Measurements from ENCODE around the gene SUPT4H1.
A peak's percentile ranks its signal among the peaks of the same experiment; 100 is the strongest.

Gene SUPT4H1

DNA sequence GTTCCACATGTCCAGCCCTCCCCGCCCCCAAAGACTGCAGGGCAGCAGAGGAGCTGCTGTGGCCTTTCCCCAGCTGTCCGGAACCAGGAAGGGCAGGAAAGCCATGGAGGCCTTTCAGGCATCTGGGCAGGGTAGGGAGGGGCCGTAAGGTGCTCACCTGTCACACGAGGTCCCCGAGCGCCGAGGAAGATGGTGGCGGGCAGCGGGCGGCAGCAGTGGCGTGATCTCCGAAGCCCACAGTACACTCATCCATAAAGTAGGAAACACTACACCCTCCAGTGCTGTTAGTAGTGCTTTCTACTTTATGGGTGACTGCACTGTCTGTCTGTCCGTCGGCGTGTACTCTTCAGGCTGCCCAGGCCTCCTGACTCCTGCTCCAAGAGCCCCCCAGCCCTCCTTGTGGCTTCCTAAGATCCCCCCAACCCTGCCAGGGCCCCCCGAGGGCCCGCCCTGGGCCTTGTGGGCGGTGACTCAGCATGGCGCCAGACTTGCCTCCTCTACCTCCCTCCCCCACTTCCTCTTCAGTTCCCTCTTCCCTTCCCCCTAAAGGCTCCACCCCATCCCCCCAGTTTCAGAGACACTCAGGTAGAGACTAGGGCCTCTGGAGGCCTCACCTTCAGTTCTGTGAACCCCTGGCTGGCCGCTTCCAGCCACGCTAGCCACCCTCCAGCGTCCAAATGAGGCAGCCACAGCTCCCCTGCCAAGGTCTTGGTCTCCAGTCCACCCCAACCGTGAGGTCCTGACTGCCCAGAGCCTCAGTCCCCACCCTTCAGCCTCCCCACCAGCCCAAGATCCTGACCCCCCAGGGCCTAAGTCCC lies 20.8 kb downstream of the SUPT4H1 start:
- DNase-seq (ENCODE audit: low spot score) = no peak
- in situ Hi-C loops (cut with MboI; ENCODE audit: low sequenced_read_pairs, unreplicated experiment) = no loop called here
- TF ChIP-seq CTCF (IDR thresholded peaks at IDR 0.05; ENCODE audit: borderline replicate concordance, control extremely low read depth, extremely low read depth, insufficient read depth, missing control alignments) = no peak

GRCh38 chr17:58330538-58330996 lies 21.4 kb downstream of the SUPT4H1 start:
- in situ Hi-C loops (cut with MboI; ENCODE audit: low sequenced_read_pairs, unreplicated experiment) = no loop called here
- DNase-seq (ENCODE audit: low spot score) = no peak
- TF ChIP-seq CTCF (IDR thresholded peaks at IDR 0.05; ENCODE audit: borderline replicate concordance, control extremely low read depth, extremely low read depth, insufficient read depth, missing control alignments) = no peak

DNA sequence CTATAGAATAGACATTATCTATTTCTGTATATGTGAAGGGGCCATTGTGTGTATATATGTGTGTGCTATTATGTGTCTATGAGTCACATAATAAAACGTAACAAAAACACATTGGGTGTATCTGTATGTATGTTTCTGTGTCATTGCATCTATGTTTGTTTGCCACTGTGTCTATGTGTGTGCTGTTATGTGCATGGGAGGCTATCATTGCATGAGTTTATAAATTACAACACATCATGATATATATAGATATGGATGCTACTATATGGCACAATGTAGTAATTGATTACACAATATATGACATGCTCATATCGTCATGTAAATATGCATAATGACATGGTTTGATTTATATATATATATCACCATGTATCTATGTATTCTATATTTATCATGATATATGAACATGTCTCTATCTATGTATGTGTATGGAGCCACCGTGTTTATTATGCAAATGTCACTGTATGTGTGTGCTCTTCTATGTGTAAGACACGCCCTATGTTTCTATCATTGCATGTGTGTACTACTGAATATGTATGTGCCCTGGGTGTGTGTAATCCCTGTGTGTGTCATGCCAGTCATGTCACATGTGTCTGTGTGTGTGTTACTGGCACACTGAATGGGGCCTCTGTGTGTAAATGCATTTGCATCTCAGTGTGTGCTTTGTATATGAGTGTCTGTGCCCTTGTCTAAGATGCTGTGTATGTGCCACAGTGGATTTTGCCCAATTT lies 22.0 kb downstream of the SUPT4H1 start:
- in situ Hi-C loops (cut with MboI; ENCODE audit: low sequenced_read_pairs, unreplicated experiment) = no loop called here
- TF ChIP-seq CTCF (IDR thresholded peaks at IDR 0.05; ENCODE audit: borderline replicate concordance, control extremely low read depth, extremely low read depth, insufficient read depth, missing control alignments) = no peak
- no peak for DNase-seq (ENCODE audit: low spot score)

GRCh38 chr17:58329035-58329809 lies 22.8 kb downstream of the SUPT4H1 start:
- peak; percentile 62 for TF ChIP-seq CTCF (IDR thresholded peaks at IDR 0.05; ENCODE audit: borderline replicate concordance, control extremely low read depth, extremely low read depth, insufficient read depth, missing control alignments)
- DNase-seq (ENCODE audit: low spot score) = peak; percentile 79
- in situ Hi-C loops (cut with MboI; ENCODE audit: low sequenced_read_pairs, unreplicated experiment) = no loop called here

GRCh38 chr17:58328195-58329034 lies 23.6 kb downstream of the SUPT4H1 start, which contains the start of gene TSPOAP1:
Gene TSPOAP1, minus strand, starts transcription at chr17:58328795. Its CDS starts 875 bp downstream, at chr17:58327920.
- TF ChIP-seq CTCF (IDR thresholded peaks at IDR 0.05; ENCODE audit: borderline replicate concordance, control extremely low read depth, extremely low read depth, insufficient read depth, missing control alignments) = no peak
- DNase-seq (ENCODE audit: low spot score) = peak; percentile 82
- in situ Hi-C loops (cut with MboI; ENCODE audit: low sequenced_read_pairs, unreplicated experiment) = no loop called here
